ENCODE measurements around the gene CGB5. TPM values are rescaled to one million over a fixed set of nuclear protein-coding genes. Genes with fewer than 3 reads are reported as not detected.

Gene CGB5
- total and polyA plus RNA-seq, 2 donors (not counting 3 experiments of a cell fraction or from before 2014, with no cell fraction given) = not detected

DNA sequence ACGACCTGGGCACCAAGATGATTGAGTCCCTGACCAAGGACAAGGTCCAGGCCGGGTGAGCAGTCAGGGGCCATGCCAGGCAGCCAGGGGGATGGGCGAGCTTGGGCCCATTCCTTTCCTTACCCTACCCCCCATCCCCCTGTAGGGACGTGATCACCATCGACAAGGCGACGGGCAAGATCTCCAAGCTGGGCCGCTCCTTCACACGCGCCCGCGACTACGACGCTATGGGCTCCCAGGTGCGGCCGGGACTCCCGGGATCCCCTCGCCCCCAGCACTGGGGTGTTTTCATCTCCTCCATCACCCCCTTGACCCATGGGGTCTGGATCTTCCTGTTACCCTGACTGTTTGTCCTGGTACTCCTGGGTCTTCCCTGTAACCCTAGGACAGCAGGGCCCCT, 33.8 kb upstream of the CGB5 start:
- Histone ChIP-seq H3K9me3 (replicated peaks; ENCODE audit: control insufficient read depth, insufficient read depth, low read length) (no peaks in the 10 kb centered on the region), H3K9me1 (replicated peaks; ENCODE audit: control insufficient read depth, extremely low read depth, insufficient read depth, low read length) (no peaks in the 10 kb centered on the region), H3K27me3 (ENCODE audit: control insufficient read depth in 2 of 2, insufficient read depth in 2 of 2, low read length in 2 of 2) (no peaks in the 10 kb centered on the region), H3K4me3 (replicated peaks in 1 of 3; ENCODE audit: insufficient read depth in 1 of 3, low read depth in 1 of 3, low read length in 3 of 3) (no peak overlapping the region), H4K20me1 (replicated peaks; ENCODE audit: control insufficient read depth, extremely low read depth, insufficient read depth, low read length) (no peaks in the 10 kb centered on the region), H3K4me1 (ENCODE audit: control insufficient read depth, extremely low read depth, insufficient read depth, low read length) (no peaks in the 10 kb centered on the region), H2AFZ (ENCODE audit: low read depth, low read length) (no peak overlapping the region), H3K4me2 (ENCODE audit: insufficient read depth, low read length) (no peak overlapping the region), H3K36me3 (ENCODE audit: control insufficient read depth in 2 of 2, extremely low read depth in 1 of 2, insufficient read depth in 2 of 2, low read length in 2 of 2) (peaks cover 3 to 38% of the 10 kb centered on the region in 2 experiments), H3K27ac (ENCODE audit: insufficient read depth, low read depth, low read length) (no peak overlapping the region), H3K9ac (replicated peaks; ENCODE audit: extremely low read depth, insufficient read depth, low read length) (no peak overlapping the region), H3K79me2 (ENCODE audit: control insufficient read depth, insufficient read depth, low read length) (no peaks in the 10 kb centered on the region)
- no peak for DNase-seq (ENCODE audit: low read depth, low spot score)
- TF ChIP-seq JUN (IDR thresholded peaks at IDR 0.05; ENCODE audit: borderline replicate concordance, insufficient read depth, insufficient read length, low read depth) (no peak), CTCF (IDR thresholded peaks at IDR 0.05; ENCODE audit: extremely low read depth in 1 of 2, insufficient read depth in 1 of 2, low read depth in 1 of 2, low read length in 2 of 2) (no peak), FOS (IDR thresholded peaks at IDR 0.05; ENCODE audit: borderline replicate concordance, insufficient read depth, low read length) (no peak), MAX (IDR thresholded peaks at IDR 0.05; ENCODE audit: insufficient read depth, insufficient read length) (no peak), POLR2A (IDR thresholded peaks at IDR 0.05; ENCODE audit: low read depth, low read length) (no peak), POLR2AphosphoS5 (IDR thresholded peaks at IDR 0.05; ENCODE audit: insufficient read depth, low read depth, low read length) (no peak), EZH2 (IDR thresholded peaks at IDR 0.05; ENCODE audit: borderline replicate concordance, low read depth, low read length, severe bottlenecking) (no peak), MYC (IDR thresholded peaks at IDR 0.05; ENCODE audit: low read depth, low read length) (no peak), GATA2 (IDR thresholded peaks at IDR 0.05; ENCODE audit: insufficient read depth, insufficient read length, low read depth, low read length) (no peak)
- CTCF ChIA-PET = interaction anchor here (1.0 to 7.2 kb wide), 6 partner anchors 10 to 189 kb away, joined by 3 to 59 read pairs (median 4); partner anchors contain the start of genes GYS1 and RUVBL2
- POLR2A ChIA-PET = no interaction called here
- BruUV-seq (replicated peaks) = no TSS peak
- FAIRE-seq = no peak
- dilution Hi-C loops (cut with MboI; ENCODE audit: extremely low pct_ligation_motif_present, low sequenced_read_pairs) = no loop called here
- intact Hi-C loops (cut with micrococcal nuclease) = no loop called here
